Stimulated activated CD4-positive, alpha-beta T cell treated with anti-CD3 and anti-CD28 coated beads, Interleukin-4, amount 100 ng/mL, for 24 hours (primary cell): ENCODE results near the gene SSC5D.
A peak's percentile ranks its signal among the peaks of the same experiment; 100 is the strongest.

ENCODE experiments used
- DNase-seq: peaks from one replicate; pipeline ENCODE4 v3.0.0-alpha.2; 2020

The SSC5D gene

GRCh38 chr19:55474269-55475265 is 13.7 kb upstream of the SSC5D start:
- no peak for DNase-seq

DNA sequence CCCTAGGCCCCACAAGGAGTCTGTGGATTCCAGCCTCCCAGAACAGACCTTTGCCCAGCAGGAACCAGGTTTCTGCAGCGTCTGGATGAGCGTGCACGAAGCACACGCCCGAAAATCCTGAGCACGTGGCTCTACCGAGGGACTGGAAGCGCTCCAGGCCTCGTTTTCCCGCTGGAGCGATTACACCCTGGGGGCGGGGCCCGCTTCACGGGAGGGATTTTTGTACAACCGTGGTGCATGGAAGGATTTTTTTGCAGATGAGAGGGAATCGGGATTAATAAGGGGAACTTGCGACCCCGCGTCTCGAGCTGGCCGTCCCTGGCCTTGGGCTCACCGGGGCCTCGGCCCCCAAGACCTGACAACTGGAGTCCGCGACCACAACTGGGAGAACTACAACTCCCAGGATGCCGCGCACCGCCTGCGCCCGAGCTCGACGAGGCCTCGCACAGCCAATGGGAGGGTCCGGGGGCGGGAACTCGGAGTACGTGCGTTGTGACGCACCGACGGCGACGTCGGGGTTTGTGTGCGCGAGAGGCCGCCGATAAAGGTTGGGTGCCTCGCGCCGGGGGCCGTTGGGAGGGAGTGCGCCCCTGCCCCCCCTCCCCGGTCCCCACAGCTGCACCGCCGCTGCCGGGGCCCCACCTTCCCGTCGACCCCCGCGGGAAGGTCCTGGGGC is 12.0 kb upstream of the SSC5D start, which contains the start of gene ZNF628:
TSS of gene ZNF628 (plus strand) at position 518 of the 676 bp plus-strand sequence. CDS start 3,294 bp downstream, outside the sequence.
- peak; percentile 99 for DNase-seq

GRCh38 chr19:55477905-55478304 is 10.3 kb upstream of the SSC5D start:
- DNase-seq = no peak

DNA sequence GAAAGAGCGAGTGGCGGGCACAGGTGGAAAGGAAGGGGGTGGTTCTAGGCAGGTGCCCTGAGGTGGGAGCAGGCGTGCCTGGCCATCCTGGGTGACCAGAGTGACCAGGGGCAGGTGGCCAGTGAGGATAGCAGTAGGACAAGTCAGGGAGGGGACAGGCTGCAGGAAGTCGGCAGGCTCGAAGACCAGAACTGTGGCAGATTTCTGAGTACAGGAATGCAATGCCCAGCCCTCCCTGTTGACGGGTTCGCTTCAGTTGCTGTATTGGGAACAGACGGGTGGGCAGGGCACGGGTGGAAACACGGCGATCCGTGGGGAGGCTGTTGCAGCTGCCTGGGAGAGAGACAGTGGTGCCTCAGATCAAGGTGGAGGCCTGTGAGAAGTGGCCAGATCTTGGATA is 9.9 kb upstream of the SSC5D start:
- no peak for DNase-seq

GRCh38 chr19:55479045-55479444 is 9.2 kb upstream of the SSC5D start:
- no peak for DNase-seq

GRCh38 chr19:55479451-55480230 is 8.6 kb upstream of the SSC5D start:
- no peak for DNase-seq

- DNase-seq = no peak
These were observed 7.0 kb upstream of the SSC5D start for GRCh38 chr19:55481148-55481793.

DNA sequence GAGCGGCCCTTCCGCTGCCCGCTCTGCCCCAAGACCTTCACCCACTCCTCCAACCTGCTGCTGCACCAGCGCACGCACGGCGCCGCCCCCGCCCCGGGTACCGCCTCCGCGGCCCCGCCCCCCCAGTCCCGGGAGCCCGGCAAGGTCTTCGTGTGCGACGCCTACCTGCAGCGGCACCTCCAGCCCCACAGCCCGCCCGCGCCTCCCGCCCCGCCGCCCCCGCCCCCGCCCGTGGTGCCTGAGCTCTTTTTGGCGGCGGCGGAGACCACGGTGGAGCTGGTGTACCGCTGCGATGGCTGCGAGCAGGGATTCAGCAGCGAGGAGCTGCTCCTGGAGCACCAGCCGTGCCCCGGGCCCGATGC is 6.5 kb upstream of the SSC5D start:
- DNase-seq = no peak

DNA sequence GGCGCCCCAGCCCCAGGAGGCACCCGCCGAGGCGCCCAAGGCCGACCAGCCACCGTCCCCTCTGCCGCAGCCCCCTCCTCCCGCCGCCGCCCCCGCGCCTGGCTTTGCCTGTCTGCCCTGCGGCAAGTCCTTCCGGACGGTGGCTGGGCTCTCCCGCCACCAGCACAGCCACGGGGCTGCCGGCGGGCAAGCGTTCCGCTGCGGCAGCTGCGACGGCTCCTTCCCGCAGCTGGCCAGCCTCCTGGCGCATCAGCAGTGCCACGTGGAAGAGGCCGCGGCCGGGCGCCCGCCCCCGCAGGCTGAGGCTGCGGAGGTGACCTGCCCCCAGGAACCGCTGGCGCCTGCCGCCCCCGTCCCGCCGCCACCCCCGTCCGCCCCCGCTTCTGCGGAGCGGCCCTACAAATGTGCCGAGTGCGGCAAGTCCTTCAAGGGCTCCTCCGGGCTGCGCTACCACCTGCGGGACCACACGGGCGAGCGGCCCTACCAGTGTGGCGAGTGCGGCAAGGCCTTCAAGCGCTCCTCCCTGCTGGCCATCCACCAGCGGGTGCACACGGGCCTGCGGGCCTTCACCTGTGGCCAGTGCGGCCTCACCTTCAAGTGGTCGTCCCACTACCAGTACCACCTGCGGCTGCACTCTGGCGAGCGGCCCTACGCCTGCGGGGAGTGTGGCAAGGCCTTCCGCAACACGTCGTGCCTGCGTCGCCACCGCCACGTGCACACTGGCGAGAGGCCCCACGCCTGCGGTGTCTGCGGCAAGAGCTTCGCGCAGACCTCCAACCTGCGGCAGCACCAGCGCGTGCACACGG is 5.9 kb upstream of the SSC5D start:
- no peak for DNase-seq

DNA sequence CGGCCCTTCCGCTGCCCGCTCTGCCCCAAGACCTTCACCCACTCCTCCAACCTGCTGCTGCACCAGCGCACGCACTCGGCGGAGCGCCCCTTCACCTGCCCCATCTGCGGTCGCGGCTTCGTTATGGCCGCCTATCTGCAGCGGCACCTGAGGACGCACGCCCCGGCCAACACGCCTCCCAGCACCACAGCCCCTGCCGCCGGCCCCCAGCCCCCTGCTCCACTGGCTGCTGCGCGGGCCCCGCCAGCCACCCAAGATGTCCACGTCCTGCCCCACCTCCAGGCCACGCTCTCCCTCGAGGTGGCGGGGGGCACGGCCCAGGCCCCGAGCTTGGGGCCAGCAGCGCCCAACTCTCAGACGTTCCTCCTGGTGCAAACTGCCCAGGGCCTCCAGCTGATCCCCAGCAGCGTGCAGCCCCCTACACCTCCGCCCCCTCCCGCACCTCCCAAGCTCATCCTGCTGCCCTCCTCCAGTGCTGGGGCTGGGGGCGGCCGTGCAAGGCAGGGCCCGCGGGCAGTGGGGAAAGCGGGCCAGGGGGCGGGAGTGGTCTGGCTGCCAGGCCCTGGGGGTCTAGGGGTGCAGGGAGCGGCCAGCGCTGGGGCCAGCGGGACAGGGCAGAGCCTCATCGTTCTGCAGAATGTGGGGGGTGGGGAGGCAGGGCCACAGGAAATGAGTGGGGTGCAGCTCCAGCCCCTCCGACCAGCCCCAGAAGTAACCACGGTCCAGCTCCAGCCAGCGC is 5.1 kb upstream of the SSC5D start:
- DNase-seq = no peak

GRCh38 chr19:55483706-55484592 is 4.3 kb upstream of the SSC5D start:
- DNase-seq = no peak

DNA sequence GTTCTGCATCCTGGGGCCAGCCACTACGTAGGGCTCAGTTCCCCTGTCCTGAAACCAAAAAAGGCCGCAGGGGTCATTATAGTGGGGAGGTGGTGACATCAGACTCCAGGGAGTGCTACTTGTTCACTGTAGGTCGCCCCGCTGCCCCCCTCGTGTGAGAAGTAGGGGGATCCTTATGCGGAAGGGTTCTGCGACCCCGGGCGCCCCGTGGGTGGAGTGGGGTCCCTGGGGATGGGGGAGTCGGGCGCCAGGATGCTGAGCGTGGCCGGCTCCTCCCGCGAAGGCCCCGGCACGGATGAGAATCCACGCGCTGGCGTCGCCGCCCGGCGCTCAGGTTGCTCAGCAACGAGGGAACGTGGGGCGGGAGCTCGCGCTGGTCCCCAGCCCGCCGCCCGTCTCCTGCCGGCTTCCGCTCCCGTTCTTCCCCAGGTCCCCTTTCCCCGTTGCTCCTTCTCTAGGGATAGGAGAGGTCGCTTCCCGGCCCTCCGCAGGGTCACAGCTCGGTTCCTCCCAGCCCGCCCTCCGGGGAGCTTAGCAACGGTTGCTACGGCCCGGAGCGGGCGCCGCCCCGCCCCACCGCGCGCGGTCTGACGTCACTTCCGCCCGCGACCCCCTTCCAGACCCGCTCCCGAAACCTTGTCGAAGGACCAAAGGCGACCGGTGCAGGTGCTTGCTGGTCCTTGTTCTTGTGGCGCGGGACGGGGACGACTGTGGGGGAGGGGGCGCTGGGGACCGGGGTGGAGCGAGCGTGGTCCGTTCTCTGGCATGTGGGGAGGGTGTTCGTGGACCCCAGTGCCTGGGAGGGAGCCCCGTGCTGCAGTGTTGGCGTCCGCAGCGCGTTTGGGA is 3.4 kb upstream of the SSC5D start, which contains the start of gene NAT14:
TSS of gene NAT14 (plus strand) at position 596 of the 846 bp plus-strand sequence. CDS start 521 bp downstream, outside the sequence.
- peak; percentile 63 for DNase-seq

GRCh38 chr19:55485439-55486011 is 2.7 kb upstream of the SSC5D start:
- no peak for DNase-seq

DNA sequence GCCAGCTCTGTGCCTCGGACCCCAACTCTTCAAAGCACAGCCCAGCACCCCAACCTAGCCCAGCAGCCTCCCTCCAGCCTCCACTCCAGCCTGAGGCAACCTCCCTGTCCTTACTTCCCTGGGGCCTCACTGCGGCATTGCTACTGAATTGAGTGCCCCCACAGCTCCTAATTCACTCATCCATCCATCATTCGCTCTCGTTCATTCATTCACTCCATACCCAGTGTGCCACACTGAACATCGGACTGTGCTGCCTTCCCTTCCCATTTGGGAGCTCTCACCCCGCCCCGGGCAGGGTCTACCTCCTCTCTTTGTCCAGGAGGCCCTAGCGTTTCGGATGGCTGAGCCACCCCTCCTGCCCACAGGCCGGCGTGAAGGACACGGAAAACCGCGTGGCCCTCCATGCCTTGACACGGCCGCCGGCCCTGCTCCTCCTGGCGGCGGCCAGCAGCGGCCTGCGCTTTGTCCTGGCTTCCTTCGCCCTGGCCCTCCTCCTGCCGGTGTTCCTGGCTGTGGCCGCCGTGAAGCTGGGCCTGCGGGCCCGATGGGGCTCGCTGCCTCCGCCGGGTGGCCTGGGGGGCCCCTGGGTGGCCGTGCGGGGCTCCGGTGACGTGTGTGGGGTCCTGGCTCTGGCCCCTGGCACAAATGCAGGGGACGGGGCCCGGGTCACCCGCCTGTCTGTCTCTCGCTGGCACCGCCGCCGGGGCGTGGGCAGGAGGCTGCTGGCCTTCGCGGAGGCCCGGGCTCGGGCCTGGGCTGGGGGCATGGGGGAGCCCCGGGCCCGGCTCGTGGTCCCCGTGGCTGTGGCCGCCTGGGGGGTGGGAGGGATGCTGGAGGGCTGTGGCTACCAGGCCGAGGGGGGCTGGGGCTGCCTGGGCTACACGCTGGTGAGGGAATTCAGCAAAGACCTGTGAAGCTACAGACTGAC is 1.9 kb upstream of the SSC5D start:
- no peak for DNase-seq

DNA sequence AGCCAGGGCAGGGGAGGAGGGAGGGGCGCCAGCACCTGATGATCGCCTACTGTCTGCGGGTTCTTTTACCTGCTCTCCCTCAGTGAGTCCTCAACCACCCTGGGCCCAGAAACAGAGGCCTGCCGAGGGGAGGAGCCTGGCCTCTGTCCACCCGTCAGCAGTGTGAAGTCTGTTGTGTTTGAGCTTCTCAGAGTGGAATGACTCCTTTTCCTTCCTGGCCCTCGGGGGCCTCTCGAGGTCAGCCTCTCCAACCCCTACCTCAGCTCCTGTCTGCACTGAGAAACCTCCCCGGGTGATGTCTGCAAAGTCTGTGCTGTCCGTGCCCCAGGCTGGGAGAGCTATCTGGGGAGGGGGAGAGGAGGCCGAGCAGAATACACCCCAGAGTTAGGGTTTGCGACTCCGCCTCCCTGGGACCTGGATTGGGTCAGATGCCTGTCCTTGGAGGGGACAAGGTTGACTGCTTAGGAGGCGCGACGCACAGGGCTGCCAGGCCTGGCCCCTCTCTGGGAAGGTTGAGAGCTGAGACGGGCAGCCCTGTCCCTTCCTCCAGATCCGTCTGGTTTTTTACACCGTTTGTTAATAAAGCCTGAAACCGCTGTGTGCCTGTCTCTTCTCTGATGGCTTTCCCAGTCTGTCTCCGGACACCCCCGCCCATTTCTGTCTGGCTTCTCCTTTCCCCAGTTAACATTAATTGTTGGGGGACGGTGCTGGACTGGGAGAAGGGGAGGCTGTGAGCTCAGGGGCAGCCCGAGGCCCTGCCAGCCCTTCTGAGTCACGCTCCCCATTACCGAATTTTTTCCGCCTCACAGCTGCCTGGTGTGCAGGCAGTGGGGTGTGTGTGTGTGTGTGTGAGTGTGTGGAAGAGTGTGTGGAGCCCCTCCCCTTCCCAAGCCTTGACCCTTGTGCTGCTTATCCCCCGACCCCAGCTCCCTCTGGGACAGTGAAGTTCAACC is 989 bp upstream of the SSC5D start:
- DNase-seq = peak; percentile 65
